ENCODE measurements around the gene PLXNB1.

DNA sequence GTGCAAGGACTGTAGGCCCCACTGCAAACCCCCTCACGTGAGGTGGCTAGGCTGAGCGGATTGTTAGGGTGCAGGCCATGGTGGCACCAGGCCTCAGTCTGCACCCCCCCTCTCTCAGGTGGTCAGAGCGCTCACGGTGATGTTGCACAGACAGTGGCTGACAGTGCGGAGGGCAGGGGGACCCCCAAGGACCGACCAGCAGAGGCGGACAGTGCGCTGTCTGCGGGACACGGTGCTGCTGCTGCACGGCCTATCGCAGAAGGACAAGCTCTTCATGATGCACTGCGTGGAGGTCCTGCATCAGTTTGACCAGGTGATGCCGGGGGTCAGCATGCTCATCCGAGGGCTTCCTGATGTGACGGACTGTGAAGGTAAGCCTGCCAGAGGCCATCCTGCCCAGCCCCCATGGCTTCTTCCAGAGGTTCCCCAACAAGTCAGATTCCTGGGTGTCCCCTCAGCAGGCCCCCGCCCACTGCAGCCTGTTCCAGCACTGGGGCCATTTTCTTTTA lies 34.9 kb upstream of the PLXNB1 start:
- TF ChIP-seq FOXK2 (IDR thresholded peaks at IDR 0.05) (no peak), TCF7 (IDR thresholded peaks at IDR 0.05; ENCODE audit: borderline replicate concordance) (no peak), ASH2L (IDR thresholded peaks at IDR 0.05; ENCODE audit: borderline replicate concordance, low read depth) (no peak), ZNF274 (IDR thresholded peaks at IDR 0.05; ENCODE audit: insufficient read depth, insufficient read length) (no peak)
